HG03066 (cell line): ENCODE results near the gene CTDP1.

ENCODE experiments used
- ATAC-seq: cut with Tn5 transposase; IDR thresholded peaks from one replicate; pipeline ENCODE4 v1.9.1; 2021; ENCODE audit warnings: low read depth; ENCODE audit not compliant: unreplicated experiment

The CTDP1 gene

GRCh38 chr18:79789901-79790890, 110.6 kb downstream of the CTDP1 start:
- no peak for ATAC-seq

- no peak for ATAC-seq
Observed at GRCh38 chr18:79790996-79791972, 111.7 kb downstream of the CTDP1 start.

- ATAC-seq: no peak
Observed at GRCh38 chr18:79792096-79792987, 112.7 kb downstream of the CTDP1 start.

GRCh38 chr18:79792988-79793355, 113.4 kb downstream of the CTDP1 start:
- ATAC-seq: no peak

- no peak for ATAC-seq
Observed at GRCh38 chr18:79794846-79795245, 115.2 kb downstream of the CTDP1 start.

GRCh38 chr18:79795446-79795845, 115.8 kb downstream of the CTDP1 start:
- no peak for ATAC-seq

- no peak for ATAC-seq
Observed at GRCh38 chr18:79796016-79796415, 116.4 kb downstream of the CTDP1 start.

GRCh38 chr18:79796531-79797405, 117.2 kb downstream of the CTDP1 start:
- ATAC-seq: no peak

- no peak for ATAC-seq
Observed at GRCh38 chr18:79797518-79798345, 118.1 kb downstream of the CTDP1 start, which contains the start of gene KCNG2. Gene KCNG2, plus strand, starts transcription at chr18:79797938. Its CDS starts 65,730 bp downstream, at chr18:79863668.

- no peak for ATAC-seq
Observed at GRCh38 chr18:79798346-79798998, 118.9 kb downstream of the CTDP1 start.

- ATAC-seq: no peak
Observed at GRCh38 chr18:79798999-79799370, 119.4 kb downstream of the CTDP1 start.

GRCh38 chr18:79799619-79800370, 120.2 kb downstream of the CTDP1 start:
- no peak for ATAC-seq

- ATAC-seq: no peak
Observed at GRCh38 chr18:79800371-79801180, 121.0 kb downstream of the CTDP1 start.

- no peak for ATAC-seq
Observed at GRCh38 chr18:79801217-79801616, 121.6 kb downstream of the CTDP1 start.

- no peak for ATAC-seq
Observed at GRCh38 chr18:79801641-79802040, 122.0 kb downstream of the CTDP1 start.

- no peak for ATAC-seq
Observed at GRCh38 chr18:79802298-79802697, 122.7 kb downstream of the CTDP1 start.
